Sigmoid colon (tissue), 7 donors: ENCODE results near the gene GSTA1. TPM values are rescaled to one million over a fixed set of nuclear protein-coding genes. Genes with fewer than 3 reads are reported as not detected.
"Not testable (repeated sequence)": the region's sequence is repeated elsewhere in the genome, so short reads cannot be mapped to it uniquely, and the experiment has no call there.

ENCODE experiments used
- DNase-seq: peaks from one replicate; pipeline ENCODE4 v3.0.0-alpha.2; 2019
- H3K27ac ChIP-seq, 4 donors: fragments of 200-600 bp; sonication (generic); one replicate each; pipeline ENCODE4 v1.5.1; 2016 to 2019; ENCODE audit warnings: mild to moderate bottlenecking in 1 of 4
- H3K27me3 ChIP-seq, 3 donors: fragments of 200-600 bp; sonication (generic); one replicate each; pipeline ENCODE4 v1.5.1; 2019; ENCODE audit warnings: mild to moderate bottlenecking in 1 of 3
- H3K36me3 ChIP-seq, 4 donors: fragments of 200-600 bp; sonication (generic); one replicate each; pipeline ENCODE4 v1.5.1; 2016 to 2019
- H3K4me1 ChIP-seq, 4 donors: fragments of 200-600 bp; sonication (generic); one replicate each; pipeline ENCODE4 v1.5.1; 2017 to 2019
- H3K4me3 ChIP-seq, 4 donors: fragments of 200-600 bp; sonication (generic); one replicate each; pipeline ENCODE4 v1.5.1; 2017 to 2019; ENCODE audit warnings: mild to moderate bottlenecking in 2 of 4, moderate library complexity in 1 of 4
- H3K9me3 ChIP-seq, 4 donors: fragments of 200-600 bp in 3 of 4; sonication (generic) in 3 of 4; one replicate each; pipeline versions ENCODE4 v1.5.1 to v1.6.1; 2013 to 2019
- CTCF ChIP-seq, 4 experiments: fragments of 450-650 bp in 3 of 4; fragments of 200-600 bp in 1 of 4; IDR thresholded peaks; one replicate each; pipeline ENCODE4 v1.5.1; 2016 to 2019; ENCODE audit warnings: antibody characterized with exemption in 4 of 4, mild to moderate bottlenecking in 3 of 4, moderate library complexity in 2 of 4
- EP300 ChIP-seq, 4 donors: sonication (generic); formaldehyde crosslinking; IDR thresholded peaks; one replicate each; pipeline ENCODE4 v1.6.1; 2017; ENCODE audit warnings: antibody characterized with exemption in 4 of 4
- POLR2A ChIP-seq, 2 donors: fragments of 450-650 bp; IDR thresholded peaks; one replicate each; pipeline ENCODE4 v1.6.1; 2016; ENCODE audit warnings: antibody characterized with exemption in 2 of 2, mild to moderate bottlenecking in 2 of 2, moderate library complexity in 2 of 2
- POLR2AphosphoS5 ChIP-seq, 4 donors: sonication (generic); formaldehyde crosslinking; IDR thresholded peaks; one replicate each; pipeline ENCODE4 v1.6.1; 2017; ENCODE audit warnings: antibody characterized with exemption in 4 of 4
- WGBS, 2 donors: extraction: QIAGEN DNeasy Blood & Tissue Kit; methylation state at CpG; one replicate each; pipeline ENCODE4 v1.1.7; 2013; 5-methylcytosine and 5-hydroxymethylcytosine counted together
- intact Hi-C: fragments of 100-400 bp; cut with DNase I; formaldehyde crosslinking; loops from one replicate; pipeline ENCODE4 v1.15.1; 2023
- polyA plus RNA-seq, 3 donors: library from polyadenylated mRNA; stranded (reverse); fragments of 200-250 nt; gene quantifications; one replicate each; pipeline ENCODE4 v1.2.3, GENCODE V29; 2013
- total RNA-seq, 4 donors: library from RNA; depleted of rRNA; stranded (reverse); fragments of >200 nt; gene quantifications; one replicate each; pipeline ENCODE4 v1.1.0, GENCODE V29; 2016
- donor health status: healthy with polysubstance abuse.
- donor health status: Bipolar disorder and iron deficiency.
- donor health status: healthy.

Gene GSTA1
- total and polyA plus RNA-seq, 7 donors = 0.10 to 19.4 (median 15.6) TPM; not detected in 4

GRCh38 chr6:52752310-52752709 lies 51.3 kb downstream of the GSTA1 start:
- Histone ChIP-seq H3K27ac (no peak overlapping the region), H3K4me3 (no peak overlapping the region), H3K4me1 (no peaks in the 10 kb centered on the region), H3K36me3 (no peaks in the 10 kb centered on the region), H3K9me3 (no peaks in the 10 kb centered on the region), H3K27me3 (no peaks in the 10 kb centered on the region)
- intact Hi-C loops = no loop called here
- no peak for TF ChIP-seq EP300 (IDR thresholded peaks at IDR 0.05)
- TF ChIP-seq POLR2AphosphoS5 (IDR thresholded peaks at IDR 0.05) = no peak
- no peak for TF ChIP-seq POLR2A (IDR thresholded peaks at IDR 0.05)
- no peak for TF ChIP-seq CTCF (IDR thresholded peaks at IDR 0.05)
- no peak for DNase-seq

- Histone ChIP-seq H3K4me1 (no peaks in the 10 kb centered on the region), H3K27ac (no peak overlapping the region), H3K27me3 (no peaks in the 10 kb centered on the region), H3K4me3 (no peak overlapping the region), H3K36me3 (no peaks in the 10 kb centered on the region), H3K9me3 (no peaks in the 10 kb centered on the region)
- TF ChIP-seq EP300 (IDR thresholded peaks at IDR 0.05) (no peak), POLR2AphosphoS5 (IDR thresholded peaks at IDR 0.05) (no peak), POLR2A (IDR thresholded peaks at IDR 0.05) (no peak), CTCF (IDR thresholded peaks at IDR 0.05) (no peak)
- intact Hi-C loops = no loop called here
- DNase-seq = no peak
- 37 to 57% methylated on average over 2 of the region's 2 CpGs for WGBS, 2 donors
Measured at GRCh38 chr6:52749556-52750152, 54.0 kb downstream of the GSTA1 start.

- H3K36me3 ChIP-seq, H3K27ac ChIP-seq: not testable (repeated sequence)
Measured at GRCh38 chr6:52747301-52747700, 56.3 kb downstream of the GSTA1 start.

GRCh38 chr6:52746213-52746612 lies 57.4 kb downstream of the GSTA1 start:
- intact Hi-C loops = no loop called here
- Histone ChIP-seq H3K27me3 (no peaks in the 10 kb centered on the region), H3K36me3 (no peaks in the 10 kb centered on the region), H3K9me3 (no peaks in the 10 kb centered on the region), H3K4me3 (no peak overlapping the region), H3K4me1 (no peaks in the 10 kb centered on the region), H3K27ac (no peak overlapping the region)
- TF ChIP-seq EP300 (IDR thresholded peaks at IDR 0.05) (no peak), CTCF (IDR thresholded peaks at IDR 0.05) (no peak), POLR2AphosphoS5 (IDR thresholded peaks at IDR 0.05) (no peak), POLR2A (IDR thresholded peaks at IDR 0.05) (no peak)
- 53 to 73% methylated on average over 4 of the region's 4 CpGs for WGBS, 2 donors
- no peak for DNase-seq

More at GRCh38 chr6:52747301-52747700, 56.3 kb downstream of the GSTA1 start:
- H3K4me3 ChIP-seq, intact Hi-C loops, H3K4me1 ChIP-seq, H3K27me3 ChIP-seq, H3K9me3 ChIP-seq, DNase-seq: not testable (repeated sequence)
- WGBS, 2 donors = 80 to 87% methylated on average over 3 of the region's 3 CpGs

GRCh38 chr6:52745764-52746201 lies 57.8 kb downstream of the GSTA1 start:
- TF ChIP-seq CTCF (IDR thresholded peaks at IDR 0.05) (no peak), POLR2AphosphoS5 (IDR thresholded peaks at IDR 0.05) (no peak), EP300 (IDR thresholded peaks at IDR 0.05) (no peak), POLR2A (IDR thresholded peaks at IDR 0.05) (no peak)
- WGBS, 2 donors = 24 to 54% methylated on average over 1 of the region's 1 CpG
- Histone ChIP-seq H3K4me3 (no peak overlapping the region), H3K36me3 (no peaks in the 10 kb centered on the region), H3K9me3 (no peaks in the 10 kb centered on the region), H3K4me1 (no peaks in the 10 kb centered on the region), H3K27me3 (no peaks in the 10 kb centered on the region), H3K27ac (no peak overlapping the region)
- no peak for DNase-seq
- intact Hi-C loops = no loop called here
